Ovary (tissue), 9 donors: Measurements from ENCODE around the gene CAMTA1. TPM values are rescaled to one million over a fixed set of nuclear protein-coding genes. Genes with fewer than 3 reads are reported as not detected.

Source experiments
- DNase-seq, 5 donors: peaks; one replicate each; pipeline ENCODE4 v3.0.0-alpha.2; 2019 to 2020
- H3K27ac ChIP-seq, 2 donors: fragments of 200-600 bp; one replicate each; pipeline versions ENCODE4 v1.5.1 to v1.8.0; 2019 to 2022
- H3K27me3 ChIP-seq: fragments of 200-600 bp; one replicate; pipeline ENCODE4 v1.8.0; 2022
- H3K36me3 ChIP-seq: fragments of 200-600 bp; sonication (generic); one replicate; pipeline ENCODE4 v1.5.1; 2019
- H3K4me1 ChIP-seq: one replicate; pipeline ENCODE4 v1.8.1; 2013; ENCODE audit warnings: mild to moderate bottlenecking, moderate library complexity; ENCODE audit not compliant: insufficient read depth
- H3K4me3 ChIP-seq: fragments of 200-600 bp; sonication (generic); one replicate; pipeline ENCODE4 v1.5.1; 2017
- H3K9me3 ChIP-seq, 2 donors: fragments of 200-600 bp in 1 of 2; sonication (generic) in 1 of 2; one replicate each; pipeline versions ENCODE4 v1.5.1 to v1.8.1; 2013 to 2019; ENCODE audit warnings: mild to moderate bottlenecking in 1 of 2, moderate library complexity in 1 of 2
- CTCF ChIP-seq, 3 donors: fragments of 450-650 bp in 2 of 3; fragments of 200-600 bp in 1 of 3; IDR thresholded peaks; one replicate each; pipeline versions ENCODE4 v1.5.1 to v1.8.0; 2016 to 2022; ENCODE audit warnings: antibody characterized with exemption in 3 of 3, mild to moderate bottlenecking in 1 of 3
- EP300 ChIP-seq: sonication (generic); formaldehyde crosslinking; IDR thresholded peaks from one replicate; pipeline ENCODE4 v1.6.1; 2017; ENCODE audit warnings: antibody characterized with exemption
- POLR2A ChIP-seq: fragments of 450-650 bp; IDR thresholded peaks from one replicate; pipeline ENCODE4 v1.6.1; 2017; ENCODE audit warnings: antibody characterized with exemption, mild to moderate bottlenecking, moderate library complexity
- WGBS, 3 donors: extraction: QIAGEN DNeasy Blood & Tissue Kit in 1 of 3; methylation state at CpG; one replicate each; pipeline versions ENCODE4 v1.1.5 to v1.1.7; 2013 to 2017; 5-methylcytosine and 5-hydroxymethylcytosine counted together
- intact Hi-C, 4 donors: fragments of 100-400 bp; cut with DNase I; formaldehyde crosslinking; loops; one replicate each; pipeline versions ENCODE4 v1.11.0 to v1.15.1; 2022 to 2023
- polyA plus RNA-seq, 2 donors: library from polyadenylated mRNA; stranded (reverse); fragments of 200-250 nt in 1 of 2; fragments of 350-450 nt in 1 of 2; fragmentation: Illumina TruSeq in 1 of 2; extraction: RNeasy Lipid Tissue Mini Kit (QIAGEN cat#74804) in 1 of 2; gene quantifications; one replicate each; pipeline ENCODE4 v1.2.3, GENCODE V29; 2013 to 2014
- total RNA-seq, 7 donors: library from RNA; depleted of rRNA in 2 of 7; stranded (reverse); fragments of >200 nt in 2 of 7; fragmentation: NEBNext Ultra II Directional in 3 of 7; extraction: Animal tissue kit (Norgen Biotek cat#: 25700) in 3 of 7; gene quantifications; one replicate each; pipeline versions ENCODE4 v1.1.0 to v1.2.4, GENCODE V29; 2016 to 2023
- donor health status: DM: no; HTN: no; CAD: no; lungs with moderate emphysema.
- donor health status: DM: no; HTN: no; CAD: no.
- donor health status: Bipolar disorder and iron deficiency.
- donor health status: DM: yes; HTN: yes; CAD: no.
- donor health status: DM: no; HTN: no; CAD: no.
- donor health status: DM: yes; HTN: yes; CAD: no.

The CAMTA1 gene
- total and polyA plus RNA-seq, 9 donors = 51.1 to 150 (median 67.4) TPM

- TF ChIP-seq EP300 (no peak), CTCF (IDR thresholded peaks at IDR 0.05) (no peak), POLR2A (no peak)
- no peaks in the 10 kb centered on the region for H3K4me1 ChIP-seq
- no peaks in the 10 kb centered on the region for H3K27me3 ChIP-seq
- intact Hi-C loops = no loop called here
- H3K27ac ChIP-seq = no peak overlapping the region
- H3K4me3 ChIP-seq = no peak overlapping the region
- H3K36me3 ChIP-seq = no peaks in the 10 kb centered on the region
- no peaks in the 10 kb centered on the region for H3K9me3 ChIP-seq
- 48 to 53% (median 52%) methylated on average over 13 of the region's 13 CpGs for WGBS, 3 donors
- no peak for DNase-seq
These were observed 684.1 kb downstream of the CAMTA1 start for GRCh38 chr1:7469255-7469938.

- no peak for TF ChIP-seq POLR2A
- TF ChIP-seq CTCF (IDR thresholded peaks at IDR 0.05) = no peak
- TF ChIP-seq EP300 = no peak
- Histone ChIP-seq H3K4me3 (no peak overlapping the region), H3K36me3 (no peaks in the 10 kb centered on the region), H3K27me3 (no peaks in the 10 kb centered on the region), H3K9me3 (no peaks in the 10 kb centered on the region), H3K27ac (no peak overlapping the region), H3K4me1 (no peaks in the 10 kb centered on the region)
- intact Hi-C loops = no loop called here
- WGBS, 3 donors = 38 to 51% (median 50%) methylated on average over 12 of the region's 12 CpGs
- DNase-seq = peak; percentile 65 to 81 (median 77)
These were observed 685.8 kb downstream of the CAMTA1 start for GRCh38 chr1:7470904-7471638.

- Histone ChIP-seq H3K27ac (no peak overlapping the region), H3K36me3 (no peaks in the 10 kb centered on the region), H3K27me3 (no peaks in the 10 kb centered on the region), H3K4me1 (peaks cover 5% of the 10 kb centered on the region), H3K9me3 (no peaks in the 10 kb centered on the region), H3K4me3 (no peak overlapping the region)
- 72 to 82% (median 80%) methylated on average over 14 of the region's 14 CpGs for WGBS, 3 donors
- intact Hi-C loops = no loop called here
- DNase-seq = no peak
- TF ChIP-seq EP300 = no peak
- TF ChIP-seq POLR2A = no peak
- TF ChIP-seq CTCF (IDR thresholded peaks at IDR 0.05) = no peak
These were observed 686.6 kb downstream of the CAMTA1 start for GRCh38 chr1:7471836-7472235.

GRCh38 chr1:7473223-7474142 lies 688.2 kb downstream of the CAMTA1 start:
- Histone ChIP-seq H3K4me3 (no peak overlapping the region), H3K9me3 (no peaks in the 10 kb centered on the region), H3K27me3 (no peaks in the 10 kb centered on the region), H3K36me3 (no peaks in the 10 kb centered on the region), H3K27ac (no peak overlapping the region), H3K4me1 (peaks cover 11% of the 10 kb centered on the region)
- intact Hi-C loops = no loop called here
- WGBS, 3 donors = 92 to 96% (median 94%) methylated on average over 13 of the region's 13 CpGs
- TF ChIP-seq POLR2A = no peak
- no peak for TF ChIP-seq CTCF (IDR thresholded peaks at IDR 0.05)
- TF ChIP-seq EP300 = no peak
- DNase-seq = no peak
